ACC112 (cell line): Measurements from ENCODE around the gene DLG2.
"Not testable (repeated sequence)": the region's sequence is repeated elsewhere in the genome, so short reads cannot be mapped to it uniquely, and the experiment has no call there.

ENCODE experiments used
- H2AFZ ChIP-seq: fragments of 200-600 bp; sonication (generic); one replicate; pipeline ENCODE4 v1.6.0; 2017; ENCODE audit warnings: antibody characterized with exemption, low read length; ENCODE audit not compliant: unreplicated experiment
- H3K27ac ChIP-seq: fragments of 200-600 bp; sonication (generic); 2 replicates; pipeline ENCODE4 v1.5.1; 2014; ENCODE audit warnings: low read depth, mild to moderate bottlenecking, antibody characterized with exemption, low read length, moderate library complexity
- H3K27me3 ChIP-seq: fragments of 200-600 bp; sonication (generic); 2 replicates; pipeline ENCODE4 v1.6.1; 2014; ENCODE audit warnings: mild to moderate bottlenecking, antibody characterized with exemption, low read length, moderate library complexity, mixed read lengths; ENCODE audit not compliant: insufficient read depth
- H3K36me3 ChIP-seq: fragments of 200-600 bp; sonication (generic); 2 replicates; pipeline ENCODE4 v1.6.1; 2016; ENCODE audit warnings: mild to moderate bottlenecking, antibody characterized with exemption, low read length, moderate library complexity, mixed read lengths; ENCODE audit not compliant: insufficient read depth
- H3K4me1 ChIP-seq: fragments of 200-600 bp; sonication (generic); one replicate; pipeline ENCODE4 v1.6.1; 2016; ENCODE audit warnings: low read length, mixed read lengths; ENCODE audit not compliant: insufficient read depth, unreplicated experiment, control insufficient read depth
- H3K4me3 ChIP-seq: fragments of 200-600 bp; sonication (generic); 2 replicates; pipeline ENCODE4 v1.5.1; 2014; ENCODE audit warnings: mild to moderate bottlenecking, low read depth, low read length
- H3K79me2 ChIP-seq: fragments of 200-600 bp; sonication (generic); one replicate; pipeline ENCODE4 v1.6.0; 2016; ENCODE audit warnings: low read length; ENCODE audit not compliant: control insufficient read depth, unreplicated experiment, insufficient read depth

The DLG2 gene

DNA sequence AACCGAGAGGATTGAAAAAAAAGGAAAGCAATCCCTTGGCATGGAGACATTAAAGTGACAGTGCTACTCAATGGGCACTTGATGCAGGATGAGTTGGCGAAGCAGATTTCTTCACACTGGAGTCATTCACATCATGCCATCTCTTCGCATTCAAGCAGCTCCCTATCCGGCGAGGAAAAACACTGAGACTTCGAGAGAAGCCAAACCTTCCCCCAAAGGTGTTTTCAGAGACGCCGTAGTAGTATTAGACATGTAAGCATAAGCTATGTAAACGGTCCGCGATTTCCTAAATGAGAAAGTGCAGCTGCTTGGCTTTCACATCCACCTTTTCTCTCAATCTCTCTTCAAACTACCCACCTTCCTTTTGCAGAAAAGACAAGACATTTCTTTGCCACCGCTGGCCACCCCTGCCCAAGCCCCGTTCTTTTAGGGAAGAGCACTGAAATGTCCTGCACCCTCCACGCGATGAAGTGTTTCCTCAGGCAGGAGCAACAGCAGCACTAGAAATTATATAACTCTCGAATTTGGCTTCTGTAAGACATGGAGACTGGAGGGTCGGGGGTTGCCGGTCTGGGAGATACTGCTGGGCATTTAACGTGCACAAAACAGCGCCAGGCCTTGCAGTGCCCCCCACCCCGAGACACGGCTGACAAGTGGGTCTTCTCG lies at the start of gene DLG2:
Gene DLG2, minus strand, starts transcription at position 13 of the 666 bp plus-strand sequence.
- Histone ChIP-seq H3K27me3 (no peaks in the 10 kb centered on the region), H3K4me1 (peaks cover 17% of the 10 kb centered on the region), H3K36me3 (peaks cover 11% of the 10 kb centered on the region), H3K4me3 (peak within 1 kb of the TSS; percentile 93), H3K27ac (peak within 1 kb of the TSS; percentile 23), H3K79me2 (peaks cover 38% of the 10 kb centered on the region), H2AFZ (peak within 1 kb of the TSS; percentile 67)

DNA sequence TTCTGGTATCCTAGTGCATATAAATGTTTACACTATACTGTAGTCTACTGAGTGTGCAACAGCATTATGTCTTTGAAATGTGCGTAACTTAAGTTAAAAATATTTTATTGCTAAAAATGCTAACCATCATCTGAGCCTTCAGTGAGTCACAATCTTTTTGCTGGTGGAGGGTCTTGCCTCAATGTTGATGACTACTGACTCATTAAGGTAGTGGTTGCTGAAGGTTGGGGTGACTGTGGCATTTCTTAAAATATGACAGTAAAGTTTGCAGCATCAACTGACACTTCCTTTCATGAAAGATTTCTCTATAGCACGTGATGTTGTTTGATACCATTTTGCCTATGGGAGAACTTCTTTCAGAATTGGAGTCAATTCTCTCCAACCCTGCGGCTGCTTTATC lies 46.2 kb upstream of the DLG2 start:
- Histone ChIP-seq H2AFZ (no peak overlapping the region), H3K36me3 (no peaks in the 10 kb centered on the region), H3K27me3 (peaks cover 15% of the 10 kb centered on the region), H3K4me1 (no peaks in the 10 kb centered on the region), H3K4me3 (no peak overlapping the region), H3K79me2 (no peaks in the 10 kb centered on the region), H3K27ac (no peak overlapping the region)

DNA sequence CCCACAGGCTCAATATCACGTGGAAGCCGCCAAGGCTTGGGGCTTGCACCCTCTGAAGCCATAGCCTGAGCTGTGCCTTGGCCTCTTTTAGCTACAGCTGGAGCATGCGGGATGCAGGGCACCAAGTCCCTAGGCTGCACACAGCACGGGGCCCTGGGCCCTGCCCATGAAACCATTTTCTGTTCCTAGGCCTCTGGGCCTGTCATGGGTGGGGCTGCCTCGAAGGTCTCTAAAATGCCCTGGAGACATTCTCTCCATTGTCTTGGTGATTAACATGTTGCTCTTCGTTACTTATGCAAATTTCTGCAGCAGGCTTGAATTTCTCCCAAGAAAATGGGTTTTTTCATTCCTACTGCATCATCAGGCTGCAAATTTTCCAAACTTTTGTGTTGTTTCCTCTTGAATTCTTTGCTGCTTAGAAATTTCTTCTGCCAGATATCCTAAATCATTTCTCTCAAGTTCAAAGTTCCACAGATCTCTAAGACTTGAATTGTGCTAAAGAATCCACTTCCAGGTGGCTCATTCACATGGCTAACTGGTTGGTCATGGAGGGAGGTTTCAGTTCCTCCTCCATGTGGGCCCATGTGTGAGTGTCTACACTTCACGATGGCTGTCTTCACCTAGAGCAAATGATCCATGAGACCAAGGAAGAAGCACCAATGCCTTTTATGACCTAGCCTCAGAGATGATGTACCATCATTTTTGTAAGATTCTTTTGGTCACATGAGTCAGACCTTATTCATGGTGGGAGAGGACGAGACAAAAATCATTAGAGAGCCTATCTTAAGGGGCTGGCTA lies 45.2 kb upstream of the DLG2 start:
- Histone ChIP-seq H3K27ac (no peak overlapping the region), H3K4me1 (no peaks in the 10 kb centered on the region), H3K36me3 (no peaks in the 10 kb centered on the region), H2AFZ (no peak overlapping the region), H3K4me3 (no peak overlapping the region), H3K79me2 (no peaks in the 10 kb centered on the region), H3K27me3 (peaks cover 15% of the 10 kb centered on the region)

DNA sequence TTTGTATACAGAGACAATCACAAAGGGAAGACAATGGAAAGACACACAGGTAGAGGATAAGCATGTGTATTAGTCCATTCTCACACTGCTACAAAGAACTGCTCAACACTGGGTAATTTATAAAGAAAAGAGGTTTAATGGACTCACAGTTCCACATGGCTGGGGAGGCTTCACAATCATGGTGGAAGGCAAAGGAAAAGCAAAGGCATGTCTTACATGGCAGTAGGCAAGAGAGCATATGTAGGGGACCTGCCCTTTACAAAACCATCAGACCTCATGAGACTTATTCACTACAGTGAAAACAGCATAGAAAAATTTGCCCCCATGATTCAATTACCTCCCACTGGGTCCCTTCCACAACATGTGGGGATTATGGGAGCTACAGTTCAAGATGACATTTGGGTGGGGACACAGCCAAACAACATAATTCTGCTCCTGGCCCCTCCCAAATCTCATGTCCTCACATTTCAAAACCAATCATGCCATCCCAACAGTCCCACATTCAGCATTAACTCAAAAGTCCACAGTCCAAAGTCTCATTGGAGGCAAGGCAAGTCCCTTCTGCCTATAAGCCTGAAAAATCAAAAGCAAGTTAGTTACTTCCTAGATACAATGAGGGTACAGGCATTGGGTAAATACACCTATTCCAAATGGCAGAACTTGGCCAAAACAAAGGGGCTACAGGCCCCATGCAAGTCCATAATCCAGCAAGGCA lies 44.0 kb upstream of the DLG2 start:
- not testable (repeated sequence) for H3K4me3 ChIP-seq, H3K27ac ChIP-seq, H3K4me1 ChIP-seq, H3K79me2 ChIP-seq, H3K36me3 ChIP-seq, H2AFZ ChIP-seq
- peaks cover 15% of the 10 kb centered on the region for H3K27me3 ChIP-seq

DNA sequence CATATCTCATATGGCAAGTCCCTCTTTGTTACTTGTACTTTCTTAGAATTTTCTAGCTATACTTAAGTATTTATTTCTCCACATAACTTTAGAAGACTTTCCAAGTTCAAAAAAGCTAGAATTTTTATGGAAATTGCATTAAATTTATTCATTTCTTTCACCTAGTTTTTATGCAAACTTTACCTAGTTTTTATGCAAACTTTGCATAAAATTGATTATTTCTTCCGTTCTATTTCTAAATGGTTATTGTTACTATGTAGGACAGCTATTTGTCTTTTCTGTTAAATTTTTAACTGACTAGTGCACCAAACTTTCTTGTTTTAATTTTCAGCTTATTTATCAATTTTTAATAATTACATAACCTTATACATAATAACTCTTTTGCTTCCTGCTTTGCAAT lies 41.0 kb upstream of the DLG2 start:
- peaks cover 1% of the 10 kb centered on the region; the same call in 1 of the 2 replicates for H3K36me3 ChIP-seq
- H3K4me3 ChIP-seq = no peak overlapping the region
- H3K27me3 ChIP-seq = 0 out of 2 replicates have a peak, but pooled peaks cover 3% of the 10 kb centered on the region
- no peak overlapping the region for H2AFZ ChIP-seq
- H3K79me2 ChIP-seq = peaks cover 16% of the 10 kb centered on the region
- H3K27ac ChIP-seq = no peak overlapping the region
- H3K4me1 ChIP-seq = no peaks in the 10 kb centered on the region

DNA sequence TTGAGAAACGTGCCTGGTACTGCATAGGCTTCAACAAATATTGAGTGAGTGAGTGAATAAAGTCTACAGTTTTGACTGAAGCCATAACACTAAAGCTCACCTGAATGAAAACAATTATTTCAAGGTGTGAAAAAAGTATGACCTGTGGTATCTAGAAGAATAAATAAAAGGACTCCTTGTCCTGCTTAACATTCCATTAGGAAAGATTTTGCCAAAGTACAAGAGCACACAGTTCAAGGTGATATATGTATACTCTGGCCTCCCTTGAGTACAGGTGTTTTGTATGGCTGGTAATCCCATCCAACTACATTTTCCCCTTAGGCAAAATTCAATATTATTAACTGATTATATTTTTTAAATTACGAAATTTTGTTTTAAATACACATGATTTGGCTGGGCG lies 39.5 kb upstream of the DLG2 start:
- Histone ChIP-seq H3K27ac (no peak overlapping the region), H2AFZ (no peak overlapping the region), H3K4me1 (no peaks in the 10 kb centered on the region), H3K79me2 (peaks cover 31% of the 10 kb centered on the region), H3K4me3 (no peak overlapping the region), H3K36me3 (peaks cover 5% of the 10 kb centered on the region; the same call in 1 of the 2 replicates), H3K27me3 (no peaks in the 10 kb centered on the region)

DNA sequence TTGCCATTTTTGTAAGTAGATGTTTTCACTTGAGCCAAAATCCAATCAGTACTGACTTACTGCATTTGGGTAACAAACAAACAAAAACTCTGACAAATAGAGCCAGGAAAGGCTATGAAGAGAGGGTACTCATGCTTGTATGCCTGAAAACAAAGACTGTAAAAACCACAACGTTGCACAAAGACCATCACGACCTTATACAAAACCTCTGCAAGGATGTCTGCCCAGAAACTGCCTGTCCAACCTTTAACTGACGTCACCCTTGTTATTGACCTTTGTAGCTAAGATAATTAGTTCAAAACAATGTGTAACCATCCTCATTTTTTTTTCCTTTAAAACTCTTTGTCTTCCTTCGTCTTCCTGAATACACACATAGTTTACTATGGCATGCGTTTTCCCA lies 38.6 kb upstream of the DLG2 start:
- Histone ChIP-seq H3K4me1 (peaks cover 8% of the 10 kb centered on the region), H2AFZ (peak overlapping the region; percentile 78), H3K4me3 (peak overlapping the region; percentile 99; the same call in 1 of the 2 replicates), H3K79me2 (peaks cover 41% of the 10 kb centered on the region), H3K36me3 (peaks cover 13% of the 10 kb centered on the region), H3K27ac (peak overlapping the region; percentile 92; the same call in 1 of the 2 replicates), H3K27me3 (no peaks in the 10 kb centered on the region)

DNA sequence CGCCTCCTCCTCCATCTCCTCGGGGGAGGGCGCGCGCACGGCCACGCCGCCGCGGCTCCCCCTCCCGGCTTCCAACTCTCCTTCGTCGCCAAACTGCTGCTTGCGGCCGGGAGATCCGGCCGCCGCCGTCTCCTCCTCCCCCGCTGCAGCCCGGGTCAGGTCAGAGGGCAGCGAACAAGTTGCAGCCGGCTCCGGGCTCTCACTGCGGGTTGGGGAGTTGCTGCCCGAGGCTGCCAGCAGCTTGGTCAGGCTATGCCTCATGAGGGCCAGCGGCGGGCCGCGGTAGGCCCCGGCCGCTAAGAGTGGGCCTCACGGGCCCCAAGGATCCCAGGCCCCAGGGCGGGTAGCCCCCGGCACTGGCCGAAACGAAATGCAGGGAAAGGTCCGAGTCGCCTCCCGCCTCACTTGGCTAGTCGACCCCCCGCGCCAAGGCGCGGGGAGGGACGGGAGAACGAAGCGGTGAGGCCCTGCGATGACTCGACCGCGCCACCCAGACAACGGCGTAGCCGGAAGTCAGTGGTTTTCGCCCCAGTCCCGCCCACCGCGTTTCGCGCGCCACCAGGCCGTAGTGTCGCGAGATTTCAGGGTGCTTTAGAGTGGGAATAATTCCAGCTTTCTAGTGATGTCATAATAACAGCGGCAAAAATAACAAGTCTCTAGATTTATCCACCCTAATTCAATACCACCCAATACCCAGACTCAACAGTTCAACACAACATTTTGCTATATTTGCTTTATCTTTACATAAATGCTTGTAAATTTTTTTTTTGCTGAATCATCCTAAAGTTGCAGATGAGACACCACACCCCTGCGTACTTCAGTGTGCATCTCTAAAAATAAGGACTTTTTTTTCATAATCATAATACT lies 37.7 kb upstream of the DLG2 start, which contains the start of gene CREBZF:
Gene CREBZF, minus strand, starts transcription at position 515 of the 867 bp plus-strand sequence. Its CDS starts 254 bp downstream, at position 261.
- Histone ChIP-seq H3K36me3 (peaks cover 22% of the 10 kb centered on the region), H3K79me2 (peaks cover 50% of the 10 kb centered on the region), H3K4me1 (peaks cover 17% of the 10 kb centered on the region), H3K4me3 (peak within 1 kb of the TSS; percentile 99), H2AFZ (peak within 1 kb of the TSS; percentile 78), H3K27me3 (no peaks in the 10 kb centered on the region), H3K27ac (peak within 1 kb of the TSS; percentile 92)

DNA sequence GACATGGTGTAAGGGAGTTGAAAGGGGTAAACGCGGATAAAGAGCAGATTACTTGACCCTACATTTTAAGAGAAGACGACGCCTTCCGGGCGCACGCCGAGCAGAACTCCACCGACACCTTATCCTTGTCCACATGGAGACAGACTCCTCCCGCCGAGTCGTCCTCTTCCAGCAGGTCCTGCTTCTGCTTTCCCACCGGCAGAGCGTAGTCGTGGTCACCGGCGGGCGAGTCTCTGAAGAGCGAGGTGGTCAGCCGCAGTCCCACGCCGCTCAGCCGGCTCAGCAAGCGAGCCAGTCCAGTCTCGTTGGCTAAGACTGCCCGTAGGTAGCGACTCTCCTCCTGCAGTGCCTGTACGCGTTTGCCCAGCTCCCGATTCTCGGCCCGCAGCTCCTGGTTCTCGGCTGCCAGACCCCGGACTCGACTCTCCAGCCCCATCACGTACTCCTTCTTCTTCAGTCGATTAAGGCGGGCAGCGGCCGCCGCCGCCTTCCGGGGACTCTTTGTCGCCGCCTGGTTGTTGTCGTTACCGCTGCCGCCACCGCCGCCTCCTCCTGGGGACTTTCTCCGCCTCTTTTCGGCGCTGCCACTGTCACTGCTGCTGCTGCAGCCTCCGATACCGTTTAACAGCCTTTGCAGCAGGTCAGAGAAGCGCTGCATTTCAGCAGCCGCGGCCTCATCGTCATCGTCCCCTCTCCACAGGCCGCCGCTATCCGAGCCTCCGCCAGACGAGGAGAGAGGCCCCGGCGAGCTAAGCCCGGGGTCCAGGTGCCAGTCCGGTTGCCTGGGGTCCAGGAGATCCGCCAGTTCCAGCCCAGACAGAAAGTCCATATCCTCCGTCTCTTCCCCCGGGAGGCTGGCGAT lies 36.8 kb upstream of the DLG2 start:
- Histone ChIP-seq H2AFZ (peak overlapping the region; percentile 61), H3K27me3 (no peaks in the 10 kb centered on the region)

More for the DNA sequence above, 36.8 kb upstream of the DLG2 start:
- Histone ChIP-seq H3K27ac (peak overlapping the region; percentile 92), H3K79me2 (peaks cover 58% of the 10 kb centered on the region), H3K4me1 (peaks cover 26% of the 10 kb centered on the region), H3K4me3 (peak overlapping the region; percentile 99), H3K36me3 (peaks cover 28% of the 10 kb centered on the region)
